LHCN-M2 (cell line): ENCODE measurements around the gene PTPRQ. TPM values are rescaled to one million over a fixed set of nuclear protein-coding genes. Genes with fewer than 3 reads are reported as not detected.
A peak's percentile ranks its signal among the peaks of the same experiment; 100 is the strongest.

Experiments used
- DNase-seq: peaks from one replicate; pipeline ENCODE4 v3.0.0-alpha.2; 2012; ENCODE audit warnings: low read depth
- total RNA-seq: library from RNA; depleted of rRNA; stranded (reverse); fragments of >200 nt; gene quantifications from 2 replicates; pipeline ENCODE4 v1.2.3, GENCODE V29; 2014

PTPRQ gene
- total RNA-seq, 1 experiment from 2014 or later, result 10.0 TPM

- peak; percentile 87 for DNase-seq
These were observed 109.3 kb downstream of the PTPRQ start for GRCh38 chr12:80553316-80553715.

- no peak for DNase-seq
These were observed 112.5 kb downstream of the PTPRQ start for GRCh38 chr12:80556566-80556965.

- no peak for DNase-seq
These were observed 115.7 kb downstream of the PTPRQ start for GRCh38 chr12:80559766-80560165.

GRCh38 chr12:80565271-80565670 is 121.2 kb downstream of the PTPRQ start:
- DNase-seq, result peak; percentile 80

GRCh38 chr12:80567401-80567800 is 123.4 kb downstream of the PTPRQ start:
- DNase-seq, result peak; percentile 71

GRCh38 chr12:80576641-80577418 is 132.8 kb downstream of the PTPRQ start:
- DNase-seq, result no peak

GRCh38 chr12:80580254-80580653 is 136.2 kb downstream of the PTPRQ start:
- DNase-seq, result peak; percentile 97

GRCh38 chr12:80581783-80582182 is 137.7 kb downstream of the PTPRQ start:
- no peak for DNase-seq

GRCh38 chr12:80582431-80582830 is 138.4 kb downstream of the PTPRQ start:
- no peak for DNase-seq

- DNase-seq, result no peak
These were observed 145.0 kb downstream of the PTPRQ start for GRCh38 chr12:80589077-80589476.

- DNase-seq, result no peak
These were observed 146.1 kb downstream of the PTPRQ start for GRCh38 chr12:80590085-80590484.

- DNase-seq, result peak; percentile 94
These were observed 149.7 kb downstream of the PTPRQ start for GRCh38 chr12:80593766-80594165.

- no peak for DNase-seq
These were observed 152.5 kb downstream of the PTPRQ start for GRCh38 chr12:80596509-80596908.

- peak; percentile 94 for DNase-seq
These were observed 154.1 kb downstream of the PTPRQ start for GRCh38 chr12:80598004-80598606.

- DNase-seq, result no peak
These were observed 158.4 kb downstream of the PTPRQ start for GRCh38 chr12:80602455-80602854.

- no peak for DNase-seq
These were observed 163.5 kb downstream of the PTPRQ start for GRCh38 chr12:80607361-80608135.

GRCh38 chr12:80617733-80618132 is 173.7 kb downstream of the PTPRQ start:
- DNase-seq, result no peak

- no peak for DNase-seq
These were observed 176.2 kb downstream of the PTPRQ start for GRCh38 chr12:80620281-80620680.

- peak; percentile 83 for DNase-seq
These were observed 178.2 kb downstream of the PTPRQ start for GRCh38 chr12:80622271-80622670.

GRCh38 chr12:80625051-80625450 is 181.0 kb downstream of the PTPRQ start:
- peak; percentile 59 for DNase-seq

- peak; percentile 61 for DNase-seq
These were observed 181.9 kb downstream of the PTPRQ start for GRCh38 chr12:80625901-80626300.

- DNase-seq, result peak; percentile 98
These were observed 183.7 kb downstream of the PTPRQ start for GRCh38 chr12:80627782-80628181.
